Vagina (tissue), 2 donors: ENCODE data around the gene ITPKB. TPM values are rescaled to one million over a fixed set of nuclear protein-coding genes. Genes with fewer than 3 reads are reported as not detected.
"Not testable (repeated sequence)": the region's sequence is repeated elsewhere in the genome, so short reads cannot be mapped to it uniquely, and the experiment has no call there.

Experiments
- DNase-seq, 2 donors: peaks; one replicate each; pipeline ENCODE4 v3.0.0-alpha.2; 2017; ENCODE audit errors: extremely low spot score in 2 of 2
- H3K27ac ChIP-seq: fragments of 200-600 bp; sonication (generic); one replicate; pipeline ENCODE4 v1.5.1; 2019
- H3K27me3 ChIP-seq: fragments of 200-600 bp; sonication (generic); one replicate; pipeline ENCODE4 v1.5.1; 2019
- H3K36me3 ChIP-seq, 2 donors: fragments of 200-600 bp; sonication (generic); one replicate each; pipeline ENCODE4 v1.5.1; 2017 to 2019
- H3K4me1 ChIP-seq: fragments of 200-600 bp; sonication (generic); one replicate; pipeline ENCODE4 v1.5.1; 2019
- H3K4me3 ChIP-seq, 2 donors: fragments of 200-600 bp; sonication (generic); 1 replicate in 1 of 2; 2 replicates in 1 of 2; pipeline ENCODE4 v1.5.1; 2016 to 2019
- H3K9me3 ChIP-seq: fragments of 200-600 bp; sonication (generic); one replicate; pipeline ENCODE4 v1.5.1; 2019
- POLR2A ChIP-seq, 2 donors: fragments of 450-650 bp; IDR thresholded peaks; one replicate each; pipeline ENCODE4 v1.6.1; 2017; ENCODE audit warnings: antibody characterized with exemption in 2 of 2, mild to moderate bottlenecking in 2 of 2, moderate library complexity in 2 of 2
- POLR2AphosphoS5 ChIP-seq, 2 donors: sonication (generic); formaldehyde crosslinking; IDR thresholded peaks; one replicate each; pipeline ENCODE4 v1.9.0; 2017; ENCODE audit warnings: antibody characterized with exemption in 2 of 2, mild to moderate bottlenecking in 2 of 2, low read depth in 1 of 2; ENCODE audit not compliant: insufficient read depth in 1 of 2
- intact Hi-C: fragments of 100-400 bp; cut with DNase I; formaldehyde crosslinking; loops from one replicate; pipeline ENCODE4 v1.15.1; 2023
- total RNA-seq: library from RNA; depleted of rRNA; stranded (reverse); fragments of >200 nt; gene quantifications from one replicate; pipeline ENCODE4 v1.2.3, GENCODE V29; 2016
- TF ChIP-seq, protein P1 (sequence below), 3 experiments: fragments of 450-650 bp in 2 of 3; fragments of 200-600 bp in 1 of 3; sonication (generic) in 1 of 3; IDR thresholded peaks; one replicate each; pipeline ENCODE4 v1.5.1; 2017 to 2019; ENCODE audit warnings: antibody characterized with exemption in 3 of 3, mild to moderate bottlenecking in 2 of 3, moderate library complexity in 2 of 3

ITPKB gene
- total RNA-seq, 1 donor from 2014 or later = 31.7 TPM

DNA sequence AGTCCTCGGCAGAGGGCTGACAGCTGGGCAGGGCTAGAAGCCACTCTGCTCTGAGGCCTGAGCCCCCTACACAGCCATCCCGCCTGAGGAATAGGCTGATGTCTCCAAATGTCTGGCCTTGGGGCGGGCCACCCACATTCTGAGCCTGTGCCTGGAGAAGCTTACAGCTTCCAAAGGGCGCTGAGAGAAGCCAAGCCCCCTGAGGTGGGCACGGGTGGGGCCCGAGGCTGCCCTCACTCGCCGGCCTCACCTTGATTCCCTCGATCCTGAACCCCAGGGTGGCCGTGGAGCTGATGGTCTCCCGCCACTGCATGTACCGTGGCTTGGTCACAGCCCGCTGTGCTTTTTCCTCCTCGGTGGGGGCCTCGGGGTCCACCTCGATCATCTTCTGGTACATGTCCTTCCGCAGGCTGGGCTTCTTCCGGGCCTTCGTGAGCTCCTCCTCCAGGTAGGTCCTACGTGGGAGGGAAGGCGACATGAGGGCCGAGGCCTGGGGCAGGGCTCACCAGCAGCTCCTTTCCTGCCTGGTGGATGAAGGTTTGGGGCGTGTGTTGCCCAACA is 97.3 kb downstream of the ITPKB start:
- TF ChIP-seq, protein P1, sequence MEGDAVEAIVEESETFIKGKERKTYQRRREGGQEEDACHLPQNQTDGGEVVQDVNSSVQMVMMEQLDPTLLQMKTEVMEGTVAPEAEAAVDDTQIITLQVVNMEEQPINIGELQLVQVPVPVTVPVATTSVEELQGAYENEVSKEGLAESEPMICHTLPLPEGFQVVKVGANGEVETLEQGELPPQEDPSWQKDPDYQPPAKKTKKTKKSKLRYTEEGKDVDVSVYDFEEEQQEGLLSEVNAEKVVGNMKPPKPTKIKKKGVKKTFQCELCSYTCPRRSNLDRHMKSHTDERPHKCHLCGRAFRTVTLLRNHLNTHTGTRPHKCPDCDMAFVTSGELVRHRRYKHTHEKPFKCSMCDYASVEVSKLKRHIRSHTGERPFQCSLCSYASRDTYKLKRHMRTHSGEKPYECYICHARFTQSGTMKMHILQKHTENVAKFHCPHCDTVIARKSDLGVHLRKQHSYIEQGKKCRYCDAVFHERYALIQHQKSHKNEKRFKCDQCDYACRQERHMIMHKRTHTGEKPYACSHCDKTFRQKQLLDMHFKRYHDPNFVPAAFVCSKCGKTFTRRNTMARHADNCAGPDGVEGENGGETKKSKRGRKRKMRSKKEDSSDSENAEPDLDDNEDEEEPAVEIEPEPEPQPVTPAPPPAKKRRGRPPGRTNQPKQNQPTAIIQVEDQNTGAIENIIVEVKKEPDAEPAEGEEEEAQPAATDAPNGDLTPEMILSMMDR (IDR thresholded peaks at IDR 0.05) = no peak
- TF ChIP-seq POLR2AphosphoS5 (IDR thresholded peaks at IDR 0.05; ENCODE audit: insufficient read depth in 1 of 2, low read depth in 1 of 2) (no peak), POLR2A (IDR thresholded peaks at IDR 0.05) (no peak)
- Histone ChIP-seq H3K27ac (no peak overlapping the region), H3K9me3 (no peaks in the 10 kb centered on the region), H3K4me1 (peaks cover 38% of the 10 kb centered on the region), H3K36me3 (peaks cover 0 to 53% of the 10 kb centered on the region in 2 donors), H3K4me3 (no peak overlapping the region), H3K27me3 (no peaks in the 10 kb centered on the region)
- intact Hi-C loops = no loop called here
- no peak for DNase-seq

DNA sequence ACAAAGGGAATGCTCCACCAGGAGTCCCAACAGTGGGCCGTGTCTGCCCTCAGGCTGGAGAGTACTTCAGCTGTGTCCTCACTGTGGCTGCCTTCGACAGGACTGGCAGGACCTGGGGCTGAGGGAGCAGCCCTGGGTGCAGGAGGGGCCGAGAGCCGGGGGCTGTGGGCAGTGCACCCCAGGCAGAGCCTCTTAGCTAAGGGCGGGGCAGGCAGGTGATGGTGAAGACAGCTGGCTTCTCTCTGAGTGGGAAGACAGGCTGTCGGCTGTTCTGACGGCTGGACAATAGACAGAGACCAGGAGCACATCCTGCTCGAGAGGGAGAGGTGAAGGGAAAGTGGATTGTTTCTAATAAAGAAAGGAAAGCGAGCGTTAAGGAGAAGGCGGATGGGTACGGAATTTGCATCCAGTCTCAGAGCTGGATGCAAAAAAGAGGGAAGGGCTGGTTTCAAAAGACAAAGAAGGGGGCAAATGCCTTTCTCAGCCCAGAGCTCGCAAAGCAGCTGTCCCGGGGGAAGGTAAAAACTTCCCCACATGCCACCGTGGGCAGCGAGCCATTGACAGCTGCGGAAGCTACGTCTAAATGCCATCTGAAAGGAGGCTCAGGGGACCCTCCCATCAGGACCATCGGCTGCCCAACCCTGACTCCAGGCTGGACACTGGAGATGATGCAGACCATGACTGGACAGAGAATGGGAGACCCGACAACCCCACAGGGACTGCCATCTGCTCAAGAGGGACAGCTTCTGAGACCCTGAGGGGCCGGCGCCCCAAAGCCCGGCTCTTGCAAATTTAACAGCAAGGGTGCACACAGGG is 98.6 kb downstream of the ITPKB start:
- Histone ChIP-seq H3K36me3 (peaks cover 0 to 52% of the 10 kb centered on the region in 2 donors), H3K4me3 (no peak overlapping the region), H3K27me3 (no peaks in the 10 kb centered on the region), H3K9me3 (no peaks in the 10 kb centered on the region), H3K4me1 (peaks cover 45% of the 10 kb centered on the region), H3K27ac (peak overlapping the region; percentile 39)
- intact Hi-C loops = no loop called here
- TF ChIP-seq POLR2A (IDR thresholded peaks at IDR 0.05) (no peak), POLR2AphosphoS5 (IDR thresholded peaks at IDR 0.05; ENCODE audit: insufficient read depth in 1 of 2, low read depth in 1 of 2) (peak in 1 of 2 donors; percentile 8)
- DNase-seq = no peak

- no peak for DNase-seq
- Histone ChIP-seq H3K4me1 (peaks cover 46% of the 10 kb centered on the region), H3K27ac (peak overlapping the region; percentile 39), H3K27me3 (no peaks in the 10 kb centered on the region), H3K4me3 (no peak overlapping the region), H3K36me3 (peaks cover 0 to 52% of the 10 kb centered on the region in 2 donors), H3K9me3 (no peaks in the 10 kb centered on the region)
- intact Hi-C loops = loop anchor here (10.0 kb wide), 1 partner anchor 95 kb away; the partner anchor contains the start of gene ITPKB
- TF ChIP-seq, protein P1 (IDR thresholded peaks at IDR 0.05) = no peak
- TF ChIP-seq POLR2AphosphoS5 (IDR thresholded peaks at IDR 0.05; ENCODE audit: insufficient read depth in 1 of 2, low read depth in 1 of 2) (peak in 1 of 2 donors; percentile 6), POLR2A (IDR thresholded peaks at IDR 0.05) (no peak)
These were observed 99.4 kb downstream of the ITPKB start for GRCh38 chr1:226639631-226640061.

- Histone ChIP-seq H3K4me1 (peaks cover 50% of the 10 kb centered on the region), H3K36me3 (peaks cover 0 to 52% of the 10 kb centered on the region in 2 donors), H3K27ac (peak overlapping the region; percentile 33)
- intact Hi-C loops = loop anchor here (10.0 kb wide), 1 partner anchor 96 kb away; the partner anchor contains the start of gene ITPKB
- not testable (repeated sequence) for DNase-seq, H3K4me3 ChIP-seq, H3K9me3 ChIP-seq, H3K27me3 ChIP-seq
These were observed 99.9 kb downstream of the ITPKB start for GRCh38 chr1:226639206-226639605.

GRCh38 chr1:226638608-226639007 is 100.5 kb downstream of the ITPKB start:
- Histone ChIP-seq H3K27me3 (no peaks in the 10 kb centered on the region), H3K36me3 (peaks cover 0 to 52% of the 10 kb centered on the region in 2 donors), H3K27ac (peak overlapping the region; percentile 65), H3K4me1 (peaks cover 50% of the 10 kb centered on the region), H3K9me3 (no peaks in the 10 kb centered on the region), H3K4me3 (no peak overlapping the region)
- intact Hi-C loops = loop anchor here (10.0 kb wide), 1 partner anchor 96 kb away; the partner anchor contains the start of gene ITPKB
- TF ChIP-seq POLR2A (IDR thresholded peaks at IDR 0.05) (no peak), POLR2AphosphoS5 (IDR thresholded peaks at IDR 0.05; ENCODE audit: insufficient read depth in 1 of 2, low read depth in 1 of 2) (no peak)
- TF ChIP-seq, protein P1 (IDR thresholded peaks at IDR 0.05) = no peak
- DNase-seq = no peak
